ENCODE data around the gene SRGAP3. TPM values are rescaled to one million over a fixed set of nuclear protein-coding genes. Genes with fewer than 3 reads are reported as not detected.

Gene SRGAP3
- total and polyA plus RNA-seq, 8 donors = 5.1 to 28.9 (median 22.4) TPM

- Histone ChIP-seq H3K4me1 (no peaks in the 10 kb centered on the region), H3K4me3 (no peak overlapping the region), H3K36me3 (no peaks in the 10 kb centered on the region), H3K9me3 (no peaks in the 10 kb centered on the region), H3K27ac (no peak overlapping the region), H3K27me3 (no peaks in the 10 kb centered on the region)
- TF ChIP-seq CTCF (IDR thresholded peaks at IDR 0.05) = no peak
- no peak for ATAC-seq
- intact Hi-C loops (cut with DNase I) = no loop called here
- no peak for DNase-seq
These were observed 54.1 kb downstream of the SRGAP3 start for GRCh38 chr3:9195390-9195789.

GRCh38 chr3:9194509-9195184 is 54.8 kb downstream of the SRGAP3 start:
- Histone ChIP-seq H3K27me3 (no peaks in the 10 kb centered on the region), H3K4me3 (no peak overlapping the region), H3K9me3 (no peaks in the 10 kb centered on the region), H3K4me1 (no peaks in the 10 kb centered on the region), H3K27ac (no peak overlapping the region), H3K36me3 (no peaks in the 10 kb centered on the region)
- TF ChIP-seq CTCF (IDR thresholded peaks at IDR 0.05) = no peak
- no peak for ATAC-seq
- intact Hi-C loops (cut with DNase I) = no loop called here
- no peak for DNase-seq

- Histone ChIP-seq H3K36me3 (no peaks in the 10 kb centered on the region), H3K9me3 (no peaks in the 10 kb centered on the region), H3K27ac (no peak overlapping the region), H3K4me1 (no peaks in the 10 kb centered on the region), H3K4me3 (no peak overlapping the region), H3K27me3 (no peaks in the 10 kb centered on the region)
- intact Hi-C loops (cut with DNase I) = no loop called here
- DNase-seq = no peak
- no peak for ATAC-seq
- no peak for TF ChIP-seq CTCF (IDR thresholded peaks at IDR 0.05)
These were observed 55.7 kb downstream of the SRGAP3 start for GRCh38 chr3:9193633-9194195.

GRCh38 chr3:9193211-9193610 is 56.2 kb downstream of the SRGAP3 start:
- Histone ChIP-seq H3K36me3 (no peaks in the 10 kb centered on the region), H3K4me1 (no peaks in the 10 kb centered on the region), H3K27ac (no peak overlapping the region), H3K9me3 (no peaks in the 10 kb centered on the region), H3K27me3 (no peaks in the 10 kb centered on the region), H3K4me3 (no peak overlapping the region)
- ATAC-seq (no peak), DNase-seq (no peak)
- TF ChIP-seq CTCF (IDR thresholded peaks at IDR 0.05) = no peak
- intact Hi-C loops (cut with DNase I) = no loop called here

GRCh38 chr3:9192248-9193025 is 57.0 kb downstream of the SRGAP3 start:
- H3K9me3 ChIP-seq = no peaks in the 10 kb centered on the region
- H3K27me3 ChIP-seq = no peaks in the 10 kb centered on the region
- no peaks in the 10 kb centered on the region for H3K36me3 ChIP-seq
- ATAC-seq (no peak), DNase-seq (no peak)
- intact Hi-C loops (cut with DNase I) = no loop called here
- no peak overlapping the region for H3K27ac ChIP-seq
- no peaks in the 10 kb centered on the region for H3K4me1 ChIP-seq
- no peak for TF ChIP-seq CTCF (IDR thresholded peaks at IDR 0.05)
- no peak overlapping the region for H3K4me3 ChIP-seq
